HG03066 (cell line): Measurements from ENCODE around the gene SHISAL1.

ENCODE experiments used
- ATAC-seq: cut with Tn5 transposase; IDR thresholded peaks from one replicate; pipeline ENCODE4 v1.9.1; 2021; ENCODE audit warnings: low read depth; ENCODE audit not compliant: unreplicated experiment

Gene SHISAL1

GRCh38 chr22:44312766-44313165 is at the start of gene SHISAL1:
TSS of gene SHISAL1 (minus strand) at chr22:44312951. CDS start at chr22:44300945, 12,006 bp downstream.
- ATAC-seq = no peak

- ATAC-seq = no peak
Measured at GRCh38 chr22:44361391-44362126, 48.8 kb upstream of the SHISAL1 start.

- no peak for ATAC-seq
Measured at GRCh38 chr22:44360668-44361381, 48.1 kb upstream of the SHISAL1 start.

- ATAC-seq = no peak
Measured at GRCh38 chr22:44360306-44360667, 47.5 kb upstream of the SHISAL1 start.

GRCh38 chr22:44359496-44360110 is 46.9 kb upstream of the SHISAL1 start:
- ATAC-seq = no peak

GRCh38 chr22:44358709-44359440 is 46.1 kb upstream of the SHISAL1 start:
- ATAC-seq = no peak

GRCh38 chr22:44357966-44358465 is 45.3 kb upstream of the SHISAL1 start:
- ATAC-seq = no peak

GRCh38 chr22:44357296-44357965 is 44.7 kb upstream of the SHISAL1 start:
- ATAC-seq = no peak

- no peak for ATAC-seq
Measured at GRCh38 chr22:44355716-44356070, 42.9 kb upstream of the SHISAL1 start.

GRCh38 chr22:44354288-44354687 is 41.5 kb upstream of the SHISAL1 start:
- ATAC-seq = no peak

- no peak for ATAC-seq
Measured at GRCh38 chr22:44353041-44353440, 40.3 kb upstream of the SHISAL1 start.

- no peak for ATAC-seq
Measured at GRCh38 chr22:44352378-44353035, 39.8 kb upstream of the SHISAL1 start.

GRCh38 chr22:44351685-44352377 is 39.1 kb upstream of the SHISAL1 start:
- ATAC-seq = no peak

GRCh38 chr22:44351037-44351436 is 38.3 kb upstream of the SHISAL1 start:
- ATAC-seq = no peak

- no peak for ATAC-seq
Measured at GRCh38 chr22:44349594-44349993, 36.8 kb upstream of the SHISAL1 start.

GRCh38 chr22:44348971-44349560 is 36.3 kb upstream of the SHISAL1 start:
- ATAC-seq = no peak

- no peak for ATAC-seq
Measured at GRCh38 chr22:44347549-44347948, 34.8 kb upstream of the SHISAL1 start.

GRCh38 chr22:44347080-44347479 is 34.3 kb upstream of the SHISAL1 start:
- ATAC-seq = no peak

GRCh38 chr22:44345872-44346271 is 33.1 kb upstream of the SHISAL1 start:
- ATAC-seq = no peak
